GM10266 (cell line): ENCODE data around the gene CFH.
"Not testable (repeated sequence)": the region's sequence is repeated elsewhere in the genome, so short reads cannot be mapped to it uniquely, and the experiment has no call there.

Source experiments
- DNase-seq: peaks from one replicate; pipeline ENCODE4 v3.0.0; 2012; ENCODE audit errors: extremely low spot score
- TF ChIP-seq, protein P1 (sequence below): IDR thresholded peaks from 2 replicates; pipeline ENCODE4 v1.5.1; 2012; ENCODE audit warnings: mild to moderate bottlenecking, low read depth; ENCODE audit not compliant: control insufficient read depth, insufficient read depth; ENCODE audit errors: missing control alignments

CFH gene

DNA sequence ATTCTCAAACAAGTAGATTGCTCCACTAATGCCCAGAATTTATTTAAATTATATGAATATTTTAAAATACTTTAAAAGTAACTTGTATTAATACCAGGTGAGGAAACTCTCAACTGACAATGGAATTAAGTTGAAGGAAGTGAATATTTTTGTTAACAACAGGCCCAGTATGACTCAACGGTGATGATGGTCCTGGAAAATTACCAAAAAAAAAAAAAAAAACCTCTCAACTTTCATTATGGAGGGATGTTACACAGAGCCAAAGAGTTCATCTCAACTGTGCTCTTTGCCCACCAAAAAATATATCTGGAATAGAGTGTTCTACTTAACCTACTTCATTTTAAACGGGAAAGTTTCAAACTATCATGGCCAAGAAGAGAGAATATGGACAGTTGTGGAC, 28.3 kb downstream of the CFH start:
- no peak for DNase-seq
- TF ChIP-seq, protein P1, sequence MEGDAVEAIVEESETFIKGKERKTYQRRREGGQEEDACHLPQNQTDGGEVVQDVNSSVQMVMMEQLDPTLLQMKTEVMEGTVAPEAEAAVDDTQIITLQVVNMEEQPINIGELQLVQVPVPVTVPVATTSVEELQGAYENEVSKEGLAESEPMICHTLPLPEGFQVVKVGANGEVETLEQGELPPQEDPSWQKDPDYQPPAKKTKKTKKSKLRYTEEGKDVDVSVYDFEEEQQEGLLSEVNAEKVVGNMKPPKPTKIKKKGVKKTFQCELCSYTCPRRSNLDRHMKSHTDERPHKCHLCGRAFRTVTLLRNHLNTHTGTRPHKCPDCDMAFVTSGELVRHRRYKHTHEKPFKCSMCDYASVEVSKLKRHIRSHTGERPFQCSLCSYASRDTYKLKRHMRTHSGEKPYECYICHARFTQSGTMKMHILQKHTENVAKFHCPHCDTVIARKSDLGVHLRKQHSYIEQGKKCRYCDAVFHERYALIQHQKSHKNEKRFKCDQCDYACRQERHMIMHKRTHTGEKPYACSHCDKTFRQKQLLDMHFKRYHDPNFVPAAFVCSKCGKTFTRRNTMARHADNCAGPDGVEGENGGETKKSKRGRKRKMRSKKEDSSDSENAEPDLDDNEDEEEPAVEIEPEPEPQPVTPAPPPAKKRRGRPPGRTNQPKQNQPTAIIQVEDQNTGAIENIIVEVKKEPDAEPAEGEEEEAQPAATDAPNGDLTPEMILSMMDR: no peak

DNA sequence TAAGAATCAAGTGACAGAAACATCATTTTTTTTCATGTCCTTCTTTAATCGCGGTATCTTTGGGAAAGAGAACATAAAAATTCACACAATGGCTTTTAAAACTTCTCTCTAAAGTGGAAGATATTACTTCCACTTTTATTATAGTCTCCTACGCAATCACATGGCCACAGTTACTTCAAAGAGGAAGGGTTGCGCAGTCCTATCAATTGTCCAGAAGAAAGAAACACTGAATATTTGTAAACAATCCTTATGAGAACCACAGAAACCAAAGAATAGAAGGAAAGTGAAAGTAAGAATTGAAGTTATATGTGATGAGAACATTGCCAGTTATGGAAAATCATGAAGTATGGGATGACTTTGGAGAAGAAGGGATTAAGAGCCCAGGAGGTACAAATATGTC, 32.6 kb downstream of the CFH start:
- DNase-seq: no peak
- TF ChIP-seq, protein P1: no peak

GRCh38 chr1:196685506-196685905, 33.7 kb downstream of the CFH start:
- TF ChIP-seq, protein P1: no peak

DNA sequence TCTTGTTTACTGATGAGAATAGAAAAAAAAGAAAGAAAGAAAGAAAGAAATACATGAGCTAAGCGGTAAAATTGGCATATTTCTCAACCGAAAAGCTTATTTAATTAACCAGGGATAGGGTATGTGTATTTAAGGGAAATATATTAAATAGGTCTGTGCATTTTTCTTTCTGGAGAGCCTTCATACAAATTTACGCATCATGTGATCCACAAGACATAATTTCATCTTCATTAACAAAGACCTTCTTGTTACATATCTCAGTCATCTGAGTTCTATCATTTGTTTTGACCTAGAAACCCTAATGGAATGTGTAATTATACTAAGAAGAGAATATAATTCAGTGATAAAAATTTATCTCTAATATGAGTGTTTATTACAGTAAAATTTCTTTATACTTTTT, 37.2 kb downstream of the CFH start:
- TF ChIP-seq, protein P1: no peak
- no peak for DNase-seq

More at GRCh38 chr1:196685506-196685905, 33.7 kb downstream of the CFH start:
- DNase-seq: no peak

DNA sequence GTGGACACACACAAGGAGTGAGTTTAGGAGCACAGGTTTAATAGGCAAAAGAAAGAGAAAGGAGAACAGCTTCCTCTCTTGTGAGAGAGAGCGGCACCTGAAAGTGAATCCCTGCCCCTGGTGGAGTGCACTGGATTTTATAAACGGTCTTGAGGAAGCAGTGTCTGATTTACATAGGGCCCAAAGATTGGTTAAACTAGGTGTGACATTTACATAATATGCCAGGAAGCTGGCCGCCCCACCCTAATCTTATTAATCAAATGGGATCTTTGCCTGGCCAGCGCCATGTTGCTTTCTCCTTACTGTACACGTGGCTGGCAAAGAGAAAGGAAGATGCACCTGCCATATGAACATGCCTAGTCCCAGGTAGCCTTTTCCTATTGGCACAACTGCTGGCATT, 38.7 kb downstream of the CFH start:
- TF ChIP-seq, protein P1: no peak
- DNase-seq: no peak

- TF ChIP-seq, protein P1: no peak
- no peak for DNase-seq
Measured at GRCh38 chr1:196698993-196699392, 47.1 kb downstream of the CFH start.

DNA sequence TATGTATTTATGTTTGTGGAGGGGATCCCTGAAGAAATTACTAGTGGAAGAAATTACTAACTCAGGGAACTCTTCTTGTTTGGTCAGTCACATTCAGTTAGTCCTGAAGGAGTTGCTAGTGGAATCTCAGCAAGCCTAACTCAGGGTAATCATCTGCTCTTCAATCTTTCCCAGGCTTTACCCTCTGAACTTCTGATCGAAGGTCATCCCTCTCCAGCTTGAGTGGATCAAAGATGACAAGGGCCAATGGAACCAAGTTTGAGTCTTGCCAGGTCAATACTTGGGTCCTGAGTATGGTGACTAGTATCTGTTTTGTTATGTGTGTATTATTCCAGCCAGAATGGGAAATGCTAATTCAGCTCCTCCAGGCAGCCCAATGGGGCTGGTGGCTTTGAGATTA, 49.3 kb downstream of the CFH start:
- no peak for DNase-seq
- TF ChIP-seq, protein P1: no peak

DNA sequence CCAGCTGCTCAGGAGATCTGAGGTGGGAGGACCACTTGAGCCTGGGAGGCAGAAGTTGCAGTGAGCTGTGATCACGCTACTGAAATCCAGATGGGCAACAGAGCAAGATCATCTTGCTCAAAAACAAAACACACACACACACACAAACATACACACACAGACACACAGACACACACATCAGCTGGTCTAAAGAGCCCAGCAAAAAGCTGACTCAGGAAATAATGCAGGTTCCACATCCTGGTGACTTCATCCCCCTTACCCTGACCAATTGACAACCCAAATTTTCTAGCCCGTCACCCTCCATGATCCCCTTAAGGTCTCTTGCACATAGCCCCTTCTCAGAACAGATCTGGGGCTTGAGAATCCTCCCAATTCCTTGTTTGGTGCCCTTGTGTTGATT, 58.0 kb downstream of the CFH start:
- not testable (repeated sequence) for DNase-seq
